H9 (cell line): ENCODE results near the gene WDR7. TPM values are rescaled to one million over a fixed set of nuclear protein-coding genes. Genes with fewer than 3 reads are reported as not detected.

ENCODE experiments used
- DNase-seq: peaks from one replicate; pipeline ENCODE4 v3.0.0-alpha.2; 2017
- H2AFZ ChIP-seq: one replicate; pipeline ENCODE4 v1.6.1; 2013; ENCODE audit warnings: mild to moderate bottlenecking, low read length, control low read depth, moderate library complexity
- H2AK5ac ChIP-seq: 2 replicates; pipeline ENCODE4 v1.6.1; 2013; ENCODE audit warnings: low read length, control low read depth, mixed read lengths; ENCODE audit not compliant: insufficient read length
- H2BK120ac ChIP-seq: one replicate; pipeline ENCODE4 v1.6.1; 2013; ENCODE audit warnings: low read depth, mild to moderate bottlenecking, low read length, control low read depth, inconsistent platforms; ENCODE audit not compliant: poor library complexity, severe bottlenecking
- H2BK12ac ChIP-seq: 2 replicates; pipeline ENCODE4 v1.6.1; 2013; ENCODE audit warnings: low read length, control low read depth, mixed read lengths, low read depth; ENCODE audit not compliant: insufficient read length
- H2BK15ac ChIP-seq: 2 replicates; pipeline ENCODE4 v1.6.1; 2013; ENCODE audit warnings: low read depth, low read length, control low read depth
- H2BK20ac ChIP-seq: one replicate; pipeline ENCODE4 v1.6.1; 2013; ENCODE audit warnings: low read depth, mild to moderate bottlenecking, low read length, control low read depth, inconsistent platforms; ENCODE audit not compliant: poor library complexity, severe bottlenecking
- H2BK5ac ChIP-seq: 2 replicates; pipeline ENCODE4 v1.6.1; 2013; ENCODE audit warnings: low read length, control low read depth, mixed read lengths; ENCODE audit not compliant: insufficient read length
- H3K14ac ChIP-seq: 2 replicates; pipeline ENCODE4 v1.6.1; 2013; ENCODE audit warnings: low read length, control low read depth; ENCODE audit not compliant: insufficient read depth
- H3K18ac ChIP-seq: 2 replicates; pipeline ENCODE4 v1.6.1; 2013; ENCODE audit warnings: low read depth, mild to moderate bottlenecking, mixed read lengths, low read length, control low read depth; ENCODE audit not compliant: insufficient read length
- H3K23ac ChIP-seq: 2 replicates; pipeline ENCODE4 v1.6.1; 2013; ENCODE audit warnings: low read length, control low read depth, mixed read lengths, low read depth; ENCODE audit not compliant: insufficient read length
- H3K23me2 ChIP-seq: 2 replicates; pipeline ENCODE4 v1.6.1; 2013; ENCODE audit warnings: low read depth, mild to moderate bottlenecking, mixed read lengths, low read length, control low read depth; ENCODE audit not compliant: insufficient read length, poor library complexity, severe bottlenecking
- H3K27ac ChIP-seq: 2 replicates; pipeline ENCODE4 v1.5.1; 2013; ENCODE audit warnings: low read length, control low read depth, mixed read lengths, low read depth; ENCODE audit not compliant: insufficient read length
- H3K27me3 ChIP-seq: 2 replicates; pipeline ENCODE4 v1.6.1; 2013; ENCODE audit warnings: low read length, control low read depth, inconsistent platforms; ENCODE audit not compliant: insufficient read depth
- H3K4ac ChIP-seq: 2 replicates; pipeline ENCODE4 v1.6.1; 2013; ENCODE audit warnings: low read depth, mild to moderate bottlenecking, control low read depth, inconsistent platforms, low read length, moderate library complexity
- H3K4me1 ChIP-seq: 2 replicates; pipeline ENCODE4 v1.6.1; 2013; ENCODE audit warnings: low read length, control low read depth, inconsistent platforms; ENCODE audit not compliant: insufficient read depth
- H3K4me2 ChIP-seq: 2 replicates; pipeline ENCODE4 v1.6.1; 2013; ENCODE audit warnings: low read length, control low read depth, mixed read lengths; ENCODE audit not compliant: insufficient read length, insufficient read depth
- H3K56ac ChIP-seq: 2 replicates; pipeline ENCODE4 v1.6.1; 2013; ENCODE audit warnings: low read depth, mild to moderate bottlenecking, mixed read lengths, low read length, control low read depth; ENCODE audit not compliant: insufficient read length
- H3K79me1 ChIP-seq: 2 replicates; pipeline ENCODE4 v1.6.1; 2013; ENCODE audit warnings: low read depth, mild to moderate bottlenecking, moderate library complexity, low read length, control low read depth, inconsistent platforms; ENCODE audit not compliant: insufficient read depth, poor library complexity, severe bottlenecking
- H3K79me2 ChIP-seq: 2 replicates; pipeline ENCODE4 v1.6.1; 2013; ENCODE audit warnings: low read length, control low read depth, inconsistent platforms; ENCODE audit not compliant: insufficient read depth
- H3K9ac ChIP-seq: 2 replicates; pipeline ENCODE4 v1.6.1; 2013; ENCODE audit warnings: low read length, control low read depth, mixed read lengths; ENCODE audit not compliant: insufficient read length; ENCODE audit errors: extremely low read depth
- H3K9me3 ChIP-seq: one replicate; pipeline ENCODE4 v1.6.1; 2013; ENCODE audit warnings: low read depth, low read length, inconsistent platforms; ENCODE audit not compliant: control insufficient read depth
- H3T11ph ChIP-seq: one replicate; pipeline ENCODE4 v1.6.1; 2013; ENCODE audit warnings: mild to moderate bottlenecking, low read length, control low read depth, inconsistent platforms
- H4K20me1 ChIP-seq: one replicate; pipeline ENCODE4 v1.6.1; 2013; ENCODE audit not compliant: control insufficient read depth, insufficient read length, insufficient read depth
- H4K5ac ChIP-seq: 2 replicates; pipeline ENCODE4 v1.6.1; 2013; ENCODE audit warnings: low read depth, mild to moderate bottlenecking, mixed read lengths, low read length, control low read depth; ENCODE audit not compliant: insufficient read length
- H4K8ac ChIP-seq: replicated peaks from 2 replicates; pipeline ENCODE4 v1.6.1; 2013; ENCODE audit warnings: low read length, control low read depth, mixed read lengths, low read depth; ENCODE audit not compliant: insufficient read length
- H4K91ac ChIP-seq: 2 replicates; pipeline ENCODE4 v1.6.1; 2013; ENCODE audit warnings: low read depth, mild to moderate bottlenecking, moderate library complexity, mixed read lengths, low read length, control low read depth; ENCODE audit not compliant: insufficient read length
- H3K27ac Mint-ChIP-seq, 3 experiments: 2 replicates in 2 of 3; 3 replicates in 1 of 3; pipeline ENCODE4 v1.8.0; 2020 to 2021; ENCODE audit warnings: mixed read lengths in 3 of 3, mild to moderate bottlenecking in 1 of 3, moderate library complexity in 1 of 3
- H3K27me3 Mint-ChIP-seq: 2 replicates; pipeline ENCODE4 v1.8.0; 2021; ENCODE audit warnings: low read depth, mild to moderate bottlenecking, moderate library complexity, mixed read lengths
- H3K36me3 Mint-ChIP-seq, 3 experiments: 2 replicates in 2 of 3; 3 replicates in 1 of 3; pipeline ENCODE4 v1.8.0; 2020 to 2021; ENCODE audit warnings: low read depth in 3 of 3, mixed read lengths in 3 of 3; ENCODE audit not compliant: insufficient read depth in 1 of 3
- H3K4me1 Mint-ChIP-seq, 2 experiments: 2 replicates each; pipeline ENCODE4 v1.8.0; 2020; ENCODE audit warnings: mixed read lengths in 2 of 2
- H3K4me3 Mint-ChIP-seq, 2 experiments: 2 replicates in 1 of 2; 3 replicates in 1 of 2; pipeline ENCODE4 v1.8.0; 2020 to 2021; ENCODE audit warnings: mild to moderate bottlenecking in 2 of 2, mixed read lengths in 2 of 2, moderate library complexity in 1 of 2
- H3K9me3 Mint-ChIP-seq, 2 experiments: 2 replicates in 1 of 2; 3 replicates in 1 of 2; pipeline ENCODE4 v1.8.0; 2020; ENCODE audit warnings: mild to moderate bottlenecking in 2 of 2, mixed read lengths in 2 of 2, moderate library complexity in 1 of 2
- CTCF ChIP-seq: fragments of 200-600 bp; sonication (generic); conservative IDR thresholded peaks from 3 replicates; pipeline ENCODE4 v1.8.0; 2021; ENCODE audit warnings: antibody characterized with exemption, mild to moderate bottlenecking
- WGBS: extraction: QIAGEN DNeasy Blood & Tissue Kit; methylation state at CpG from one replicate; pipeline ENCODE4 v1.1.7; 2013; ENCODE audit warnings: missing lambda C conversion rate, low lambda C conversion rate, mixed read lengths; ENCODE audit not compliant: insufficient read length; ENCODE audit errors: extremely low coverage; 5-methylcytosine and 5-hydroxymethylcytosine counted together
- total RNA-seq: library from RNA; stranded (reverse); gene quantifications from 2 replicates; pipeline ENCODE4 v1.2.1, GENCODE V29; 2021

The WDR7 gene
- total RNA-seq, 1 experiment from 2014 or later, result 14.8 TPM

- H3K18ac ChIP-seq, result no peak overlapping the region
- H4K5ac ChIP-seq, result no peak overlapping the region
- H3K36me3 Mint-ChIP-seq, result no peaks in the 10 kb centered on the region
- H3K23ac ChIP-seq, result no peak overlapping the region
- no peak for DNase-seq
- no peak overlapping the region for H2BK20ac ChIP-seq
- H3K9me3 Mint-ChIP-seq, result peaks cover 0 to 6% of the 10 kb centered on the region in 2 experiments; a peak in 1 of 5 replicates
- no peaks in the 10 kb centered on the region for H3K4me1 ChIP-seq
- H2AK5ac ChIP-seq, result no peak overlapping the region
- H3K4me3 Mint-ChIP-seq, result no peak overlapping the region
- no peaks in the 10 kb centered on the region for H3K27me3 ChIP-seq
- no peaks in the 10 kb centered on the region for H3K23me2 ChIP-seq
- H2BK120ac ChIP-seq, result no peak overlapping the region
- no peak overlapping the region for H2BK12ac ChIP-seq
- H4K91ac ChIP-seq, result no peak overlapping the region
- no peaks in the 10 kb centered on the region for H3K4me1 Mint-ChIP-seq
- H2BK5ac ChIP-seq, result no peak overlapping the region
- no peak overlapping the region for H3K56ac ChIP-seq
- TF ChIP-seq CTCF, result no peak
- WGBS, result no CpG with 5 or more reads among the region's 1 CpG
- H3K4ac ChIP-seq, result no peak overlapping the region
- H4K8ac ChIP-seq, result no peak overlapping the region
- H2BK15ac ChIP-seq, result no peak overlapping the region
- H2AFZ ChIP-seq, result no peak overlapping the region
- H3K27me3 Mint-ChIP-seq, result no peaks in the 10 kb centered on the region
- no peaks in the 10 kb centered on the region for H3K9me3 ChIP-seq
- H3T11ph ChIP-seq, result no peak overlapping the region
- H3K9ac ChIP-seq, result no peak overlapping the region
- no peak overlapping the region for H3K27ac Mint-ChIP-seq
- no peak overlapping the region for H3K4me2 ChIP-seq
- no peaks in the 10 kb centered on the region for H3K79me2 ChIP-seq
- no peaks in the 10 kb centered on the region for H4K20me1 ChIP-seq
- no peaks in the 10 kb centered on the region for H3K79me1 ChIP-seq
- no peak overlapping the region for H3K14ac ChIP-seq
- H3K27ac ChIP-seq, result no peak overlapping the region
These were observed 172.9 kb downstream of the WDR7 start for GRCh38 chr18:56823986-56824565.
